Activated CD8-positive, alpha-beta memory T cell treated with anti-CD3 and anti-CD28 coated beads for 4 hours (primary cell): ENCODE results near the gene PGAP3.
"Not testable (repeated sequence)": the region's sequence is repeated elsewhere in the genome, so short reads cannot be mapped to it uniquely, and the experiment has no call there.

ENCODE experiments used
- DNase-seq, 2 donors: peaks; one replicate each; pipeline ENCODE4 v3.0.0-alpha.2; 2020; ENCODE audit warnings: low read depth in 2 of 2

PGAP3 gene

DNA sequence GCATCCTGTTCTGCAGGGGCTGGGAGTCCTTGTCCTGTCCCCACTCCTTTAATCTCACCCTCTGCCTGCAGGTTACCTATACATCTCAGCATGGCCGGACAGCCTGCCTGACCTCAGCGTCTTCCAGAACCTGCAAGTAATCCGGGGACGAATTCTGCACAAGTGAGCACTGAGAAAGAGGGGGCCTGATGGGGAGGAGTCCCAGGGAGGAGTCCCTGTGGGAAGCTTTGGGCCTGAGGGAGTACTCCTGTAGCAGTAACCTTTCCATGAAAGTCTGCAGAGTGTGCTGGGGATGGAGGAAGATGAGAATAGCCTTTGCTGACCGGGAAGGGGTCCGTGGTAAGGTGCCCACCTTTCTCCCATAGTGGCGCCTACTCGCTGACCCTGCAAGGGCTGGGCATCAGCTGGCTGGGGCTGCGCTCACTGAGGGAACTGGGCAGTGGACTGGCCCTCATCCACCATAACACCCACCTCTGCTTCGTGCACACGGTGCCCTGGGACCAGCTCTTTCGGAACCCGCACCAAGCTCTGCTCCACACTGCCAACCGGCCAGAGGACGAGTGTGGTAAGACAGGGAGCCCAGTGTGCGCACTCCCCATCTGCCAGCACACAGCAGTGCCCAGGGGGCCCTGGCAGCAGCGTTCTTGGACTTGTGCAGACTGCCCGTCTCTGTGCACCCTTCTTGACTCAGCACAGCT, 27.7 kb upstream of the PGAP3 start:
- DNase-seq = no peak

DNA sequence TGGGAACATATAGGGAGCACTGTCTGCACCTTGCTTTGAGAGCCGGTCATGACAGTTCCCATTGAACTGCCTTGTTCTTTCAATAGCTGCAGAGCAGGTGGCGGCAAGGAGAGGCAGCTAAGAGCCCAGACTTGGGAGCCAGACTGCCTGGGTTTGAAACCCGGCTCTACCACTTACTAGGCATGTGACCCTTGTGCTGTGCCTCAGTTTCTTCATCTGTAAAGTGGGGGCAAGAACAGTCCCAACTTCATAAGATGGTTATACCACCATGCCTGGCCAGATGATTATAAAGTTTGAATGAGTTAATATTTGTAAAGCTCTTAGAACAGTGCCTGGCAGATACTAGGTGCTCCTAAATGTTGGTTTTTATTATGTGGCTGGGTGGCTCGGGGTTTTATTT, 26.4 kb upstream of the PGAP3 start:
- no peak for DNase-seq

GRCh38 chr17:39711851-39712250, 24.0 kb upstream of the PGAP3 start:
- DNase-seq = no peak

DNA sequence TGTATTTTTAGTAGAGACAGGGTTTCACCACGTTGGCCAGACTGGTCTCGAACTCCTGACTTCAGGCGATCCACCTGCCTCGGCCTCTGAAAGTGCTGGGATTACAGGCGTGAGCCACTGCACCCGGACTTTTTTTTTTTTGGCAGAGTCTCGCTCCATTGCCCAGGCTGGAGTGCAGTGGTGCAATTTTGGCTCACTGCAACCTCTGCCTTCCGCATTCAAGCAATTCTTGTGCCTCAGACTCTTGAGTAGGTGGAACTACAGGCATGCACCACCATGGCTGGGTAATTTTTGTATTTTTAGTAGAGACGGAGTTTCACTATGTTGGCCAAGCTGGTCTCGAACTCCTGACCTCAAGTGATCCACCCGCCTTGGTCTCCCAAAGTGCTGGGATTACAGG, 23.2 kb upstream of the PGAP3 start:
- DNase-seq = not testable (repeated sequence)

DNA sequence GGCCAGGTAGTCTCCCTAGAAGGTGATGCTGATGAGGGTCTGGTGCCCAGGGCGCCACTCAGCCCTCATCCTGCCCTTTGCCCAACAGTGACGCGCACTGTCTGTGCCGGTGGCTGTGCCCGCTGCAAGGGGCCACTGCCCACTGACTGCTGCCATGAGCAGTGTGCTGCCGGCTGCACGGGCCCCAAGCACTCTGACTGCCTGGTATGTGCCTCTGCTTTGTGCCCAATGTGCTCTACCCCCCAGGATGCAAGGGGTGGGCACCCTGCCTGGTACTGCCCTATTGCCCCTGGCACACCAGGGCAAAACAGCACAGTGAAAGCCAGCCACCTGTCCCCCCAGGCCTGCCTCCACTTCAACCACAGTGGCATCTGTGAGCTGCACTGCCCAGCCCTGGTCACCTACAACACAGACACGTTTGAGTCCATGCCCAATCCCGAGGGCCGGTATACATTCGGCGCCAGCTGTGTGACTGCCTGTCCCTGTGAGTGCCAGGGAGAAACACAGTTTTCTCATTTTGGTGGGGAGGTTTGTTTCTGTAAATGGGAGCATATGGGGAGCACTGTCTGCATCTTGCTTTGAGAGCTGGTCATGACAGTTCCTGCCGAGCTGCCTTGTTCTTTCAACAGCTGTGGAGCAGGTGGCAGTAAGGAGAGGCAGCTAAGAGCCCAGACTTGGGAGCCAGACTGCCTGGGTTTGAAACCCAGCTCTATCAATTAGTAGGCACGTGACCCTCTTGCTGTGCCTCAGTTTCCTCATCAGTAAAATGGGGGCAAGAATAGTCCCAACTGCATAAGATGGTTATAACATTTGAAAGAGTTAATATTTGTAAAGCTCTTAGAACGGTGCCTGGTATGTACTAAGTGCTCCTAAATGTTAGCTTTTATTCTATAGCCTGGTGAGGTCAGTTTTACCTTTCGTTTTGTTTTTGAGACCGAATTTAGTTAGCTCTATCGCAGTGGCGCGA, 22.4 kb upstream of the PGAP3 start:
- no peak for DNase-seq

- DNase-seq = no peak
Observed at GRCh38 chr17:39709319-39709997, 21.6 kb upstream of the PGAP3 start.

- no peak for DNase-seq
Observed at GRCh38 chr17:39706921-39707337, 19.1 kb upstream of the PGAP3 start.

DNA sequence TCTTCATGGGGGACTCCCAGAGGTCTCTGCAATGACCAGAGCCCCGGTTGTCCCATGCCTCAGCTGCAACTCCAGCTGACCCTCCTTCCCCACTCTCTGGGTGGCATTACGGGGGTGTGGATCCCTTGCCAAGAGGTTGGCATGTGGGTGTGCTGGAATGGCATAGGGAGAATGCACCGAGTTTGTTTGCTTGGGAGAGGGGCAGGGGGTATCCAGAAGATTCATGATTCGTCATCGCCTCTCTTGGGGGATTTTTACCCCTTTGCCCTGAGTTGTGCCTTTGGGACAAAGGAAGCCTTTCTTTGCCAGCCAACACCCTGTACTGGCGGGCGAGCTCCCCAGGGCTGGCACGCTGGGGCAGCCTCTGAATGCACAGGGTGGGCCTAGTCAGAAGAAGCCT, 18.5 kb upstream of the PGAP3 start:
- DNase-seq = no peak

DNA sequence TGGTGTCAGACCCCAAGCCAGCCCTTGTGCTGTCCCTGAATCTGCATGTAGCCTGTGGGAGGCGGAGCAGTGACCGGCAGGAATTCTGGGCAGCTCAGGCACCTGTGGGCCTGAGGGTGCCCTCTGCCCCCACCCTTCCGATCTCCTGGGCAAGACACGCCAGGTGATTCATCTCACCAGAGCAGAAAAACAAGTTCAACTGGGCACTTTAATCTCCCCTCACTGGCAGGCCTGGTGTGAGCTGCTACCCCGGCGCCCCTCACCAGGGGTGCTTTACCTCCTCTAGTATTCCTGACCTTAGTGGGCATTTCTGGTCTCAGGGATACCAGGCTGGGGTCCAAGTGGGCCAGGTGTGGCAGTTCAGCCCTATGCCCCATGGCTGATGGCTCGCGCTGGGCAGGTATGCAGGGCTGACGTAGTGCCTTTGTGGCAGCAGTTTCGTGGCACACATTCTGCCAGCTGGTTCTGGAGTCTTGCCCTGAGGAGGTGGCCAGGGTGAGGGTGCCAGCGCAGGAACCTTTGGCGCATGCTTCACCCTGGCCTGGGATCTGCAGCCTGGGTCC, 18.0 kb upstream of the PGAP3 start:
- DNase-seq = no peak

DNA sequence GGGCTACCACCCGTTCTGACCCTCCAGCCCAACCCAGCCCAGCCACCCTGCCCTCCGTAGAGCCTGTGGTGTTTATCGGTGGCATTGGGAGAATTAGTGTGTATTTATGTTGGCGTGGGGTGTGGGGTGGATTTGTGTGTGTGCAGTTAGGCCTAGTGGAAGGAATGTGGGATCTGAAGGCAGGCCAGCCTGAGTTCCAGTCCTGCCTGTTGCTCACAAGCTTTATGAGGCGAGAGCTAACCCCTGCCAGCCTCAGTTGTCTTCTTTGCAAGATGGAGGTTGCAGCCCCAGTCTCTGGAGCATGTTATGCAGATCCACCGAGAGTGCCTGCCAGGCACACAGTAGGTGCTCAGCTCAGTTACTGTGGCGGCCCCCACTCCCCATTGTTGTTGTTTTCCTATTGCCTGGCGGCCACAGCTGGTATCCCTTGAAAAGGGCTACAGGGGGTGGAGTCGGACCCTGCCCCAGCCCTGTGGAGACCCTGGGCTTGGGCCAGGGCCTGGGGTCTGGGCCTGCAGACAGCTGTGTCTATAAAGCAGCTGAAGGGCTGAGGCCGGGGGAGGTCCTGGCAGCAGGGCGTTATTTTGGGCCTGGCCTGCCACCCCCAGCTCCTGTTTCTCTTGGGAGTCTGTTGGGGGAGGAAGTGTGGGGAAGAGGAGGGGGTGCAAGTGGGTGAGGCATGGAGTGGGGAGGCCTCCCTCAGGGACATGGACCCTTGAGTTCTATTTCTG, 17.1 kb upstream of the PGAP3 start:
- DNase-seq = no peak

DNA sequence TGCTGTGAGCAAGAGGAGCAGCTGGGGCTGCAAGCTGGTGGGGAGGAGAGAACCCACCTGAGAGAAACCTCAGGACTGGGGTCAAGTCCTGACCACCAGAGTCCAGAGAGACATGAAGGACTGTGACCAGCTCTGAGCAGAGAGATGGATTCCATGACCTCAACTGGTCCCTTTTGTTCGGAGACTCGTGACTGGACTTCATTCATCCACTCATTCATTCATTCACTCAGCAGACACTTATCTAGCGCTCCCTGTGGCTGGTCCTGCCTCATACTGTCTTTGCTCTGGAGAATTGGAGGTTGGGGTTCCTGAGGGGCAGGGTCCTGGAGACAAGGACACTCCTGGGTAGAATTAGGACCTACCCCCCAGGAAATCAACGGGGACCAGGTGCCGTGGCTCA, 16.1 kb upstream of the PGAP3 start:
- DNase-seq = no peak

DNA sequence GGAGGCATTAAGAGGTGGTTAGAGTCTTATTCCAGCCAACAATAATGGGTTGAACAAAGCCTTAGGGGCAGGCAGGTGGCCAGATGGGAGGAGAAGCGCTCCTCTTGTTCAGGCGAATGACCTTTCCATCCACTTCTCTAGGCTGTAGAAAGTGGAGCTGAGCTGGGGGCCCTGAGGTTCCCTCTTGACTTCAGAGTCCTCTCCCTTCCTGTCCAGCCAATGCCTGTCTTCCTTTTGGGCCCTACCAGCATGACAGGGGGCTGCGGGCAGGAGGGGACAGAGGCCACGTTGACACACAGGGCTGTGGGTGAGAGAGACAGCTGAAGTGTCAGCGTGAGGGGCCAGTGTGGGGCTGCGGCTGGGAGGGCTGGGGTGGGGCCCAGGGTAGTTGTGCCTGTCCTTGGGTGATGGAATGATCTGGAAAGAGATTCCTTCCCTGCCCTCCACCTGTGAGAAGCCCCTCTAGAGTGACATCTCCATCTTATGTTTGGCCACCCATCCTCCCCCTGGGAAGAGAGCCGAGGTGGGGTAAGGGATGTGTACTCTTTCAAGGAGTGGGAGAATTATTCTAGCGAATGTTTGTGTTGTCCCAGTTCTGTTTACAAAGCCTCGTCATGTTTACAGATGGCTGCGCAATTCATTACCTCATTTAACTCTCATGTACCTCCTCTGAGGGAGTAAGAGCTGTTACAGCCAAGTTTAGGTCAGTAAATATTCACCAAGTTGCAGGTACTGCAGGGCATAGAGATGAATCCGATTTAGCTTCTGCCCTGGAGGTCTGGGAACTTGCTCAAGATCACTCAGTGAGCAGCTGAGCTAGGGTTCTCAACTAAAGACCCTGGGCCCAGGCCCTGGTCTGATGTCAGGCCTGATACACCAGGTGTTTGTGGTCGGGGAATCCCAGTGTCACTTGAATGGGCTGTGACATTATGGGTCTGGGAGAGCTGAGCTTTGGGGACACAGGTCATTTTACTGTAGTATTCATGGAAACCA, 15.3 kb upstream of the PGAP3 start:
- DNase-seq = no peak

DNA sequence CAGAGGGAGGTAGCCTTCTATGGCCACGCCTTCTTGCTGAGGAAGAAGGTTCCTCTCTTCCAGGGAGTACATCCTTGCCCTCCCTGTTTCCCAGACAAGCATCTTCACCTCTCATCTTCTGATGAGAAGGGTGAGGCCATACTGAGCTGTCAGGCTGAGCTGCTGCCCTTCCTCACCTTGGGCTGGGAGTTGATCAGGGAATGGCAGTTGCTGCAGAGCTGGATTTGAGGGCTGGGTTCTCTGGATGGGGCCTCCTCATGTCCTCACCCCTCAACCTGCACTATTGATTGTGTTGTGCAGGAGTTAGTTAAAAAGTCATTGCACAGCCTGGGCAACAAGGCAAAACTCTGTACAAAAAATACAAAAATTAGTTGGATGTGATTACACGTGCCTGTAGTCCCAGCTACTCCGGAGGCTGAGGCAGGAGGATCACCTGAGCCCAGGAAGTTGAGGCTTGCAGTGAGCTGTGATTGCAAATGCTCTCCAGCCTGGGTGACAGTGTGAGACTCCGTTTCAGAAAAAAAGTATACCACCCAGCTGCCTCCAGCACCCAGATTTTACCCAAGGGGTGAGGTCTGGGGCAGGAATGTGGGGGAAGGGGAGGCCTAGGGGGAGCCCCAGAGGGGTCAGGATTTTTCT, 14.0 kb upstream of the PGAP3 start:
- no peak for DNase-seq

GRCh38 chr17:39701012-39701783, 13.3 kb upstream of the PGAP3 start:
- DNase-seq = no peak

DNA sequence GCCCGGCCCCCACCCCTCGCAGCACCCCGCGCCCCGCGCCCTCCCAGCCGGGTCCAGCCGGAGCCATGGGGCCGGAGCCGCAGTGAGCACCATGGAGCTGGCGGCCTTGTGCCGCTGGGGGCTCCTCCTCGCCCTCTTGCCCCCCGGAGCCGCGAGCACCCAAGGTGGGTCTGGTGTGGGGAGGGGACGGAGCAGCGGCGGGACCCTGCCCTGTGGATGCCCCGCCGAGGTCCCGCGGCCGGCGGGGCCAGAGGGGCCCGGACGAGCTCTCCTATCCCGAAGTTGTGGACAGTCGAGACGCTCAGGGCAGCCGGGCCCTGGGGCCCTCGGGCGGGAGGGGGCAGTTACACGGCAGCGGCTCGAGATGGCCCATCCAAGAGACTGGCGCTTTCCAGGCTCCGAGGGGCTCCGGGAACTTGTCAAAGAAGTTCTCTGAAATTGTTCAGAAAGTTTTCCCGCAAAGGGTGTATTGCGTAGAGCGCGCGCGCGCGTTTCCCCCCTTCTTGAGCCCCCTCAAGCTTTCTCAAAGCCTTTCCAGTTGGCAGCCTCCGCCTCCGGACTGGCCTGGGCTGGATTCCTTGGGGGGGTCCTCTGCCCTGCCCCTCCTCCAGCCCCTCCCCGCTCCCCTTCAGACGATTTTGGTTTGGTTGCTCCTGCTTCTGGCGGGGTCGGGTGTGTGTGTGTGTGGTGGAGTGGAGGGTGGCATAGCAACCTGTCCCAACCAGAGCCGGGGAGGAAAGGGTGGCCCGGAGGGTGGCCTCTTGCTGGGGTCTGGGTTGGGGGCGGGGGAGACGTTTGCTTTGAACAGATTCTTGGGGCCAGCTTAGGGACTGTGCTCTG, 12.5 kb upstream of the PGAP3 start:
- no peak for DNase-seq

GRCh38 chr17:39699818-39700147, 11.9 kb upstream of the PGAP3 start, which contains the start of gene ERBB2:
Gene ERBB2 (plus strand): TSS chr17:39700064. CDS start chr17:39700239, 175 bp downstream.
- no peak for DNase-seq

DNA sequence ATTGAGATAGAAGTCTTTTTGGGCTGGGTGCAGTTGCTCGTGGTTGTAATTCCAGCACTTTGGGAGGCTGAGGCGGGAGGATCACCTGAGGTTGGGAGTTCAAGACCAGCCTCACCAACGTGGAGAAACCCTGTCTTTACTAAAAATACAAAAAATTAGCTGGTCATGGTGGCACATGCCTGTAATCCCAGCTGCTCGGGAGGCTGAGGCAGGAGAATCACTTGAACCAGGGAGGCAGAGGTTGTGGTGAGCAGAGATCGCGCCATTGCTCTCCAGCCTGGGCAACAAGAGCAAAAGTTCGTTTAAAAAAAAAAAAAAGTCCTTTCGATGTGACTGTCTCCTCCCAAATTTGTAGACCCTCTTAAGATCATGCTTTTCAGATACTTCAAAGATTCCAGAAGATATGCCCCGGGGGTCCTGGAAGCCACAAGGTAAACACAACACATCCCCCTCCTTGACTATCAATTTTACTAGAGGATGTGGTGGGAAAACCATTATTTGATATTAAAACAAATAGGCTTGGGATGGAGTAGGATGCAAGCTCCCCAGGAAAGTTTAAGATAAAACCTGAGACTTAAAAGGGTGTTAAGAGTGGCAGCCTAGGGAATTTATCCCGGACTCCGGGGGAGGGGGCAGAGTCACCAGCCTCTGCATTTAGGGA, 11.4 kb upstream of the PGAP3 start:
- DNase-seq = not testable (repeated sequence)
